Measurements from ENCODE around the gene POC1A.

The POC1A gene

DNA sequence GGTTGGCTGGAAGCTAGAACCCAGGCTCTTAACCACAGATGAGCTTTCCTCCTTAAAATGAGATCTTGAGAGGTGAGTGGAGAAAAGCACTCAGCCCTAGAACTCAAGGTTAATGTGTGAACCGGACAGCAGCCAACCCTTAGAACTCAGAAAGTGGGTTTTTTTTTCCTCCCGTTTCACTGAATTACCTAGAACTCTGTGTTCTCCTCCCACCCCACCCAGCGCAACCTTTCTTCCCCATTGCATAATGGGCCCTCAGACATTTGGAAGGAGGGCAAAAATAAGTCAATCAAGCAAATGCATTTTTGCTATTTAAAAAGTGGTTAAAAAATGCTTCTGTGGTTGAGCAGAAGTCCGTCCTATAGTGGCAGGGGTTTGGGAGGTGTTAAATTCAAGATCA is 36.7 kb downstream of the POC1A start:
- H3K4me3 ChIP-seq (ENCODE audit: low read depth, low read length): no peak overlapping the region
- no peak overlapping the region for H3K27ac ChIP-seq (ENCODE audit: low read depth, low read length)
- H3K36me3 ChIP-seq (ENCODE audit: control insufficient read depth, insufficient read depth, low read length): peaks cover 73% of the 10 kb centered on the region
- no peaks in the 10 kb centered on the region for H3K27me3 ChIP-seq (ENCODE audit: control insufficient read depth, insufficient read depth, low read length)
- H3K9me3 ChIP-seq (ENCODE audit: control insufficient read depth, insufficient read depth, low read length): no peaks in the 10 kb centered on the region
- H3K9ac ChIP-seq (ENCODE audit: low read depth, low read length): no peak overlapping the region
- H3K4me1 ChIP-seq (ENCODE audit: control insufficient read depth, insufficient read depth, low read length): no peaks in the 10 kb centered on the region

DNA sequence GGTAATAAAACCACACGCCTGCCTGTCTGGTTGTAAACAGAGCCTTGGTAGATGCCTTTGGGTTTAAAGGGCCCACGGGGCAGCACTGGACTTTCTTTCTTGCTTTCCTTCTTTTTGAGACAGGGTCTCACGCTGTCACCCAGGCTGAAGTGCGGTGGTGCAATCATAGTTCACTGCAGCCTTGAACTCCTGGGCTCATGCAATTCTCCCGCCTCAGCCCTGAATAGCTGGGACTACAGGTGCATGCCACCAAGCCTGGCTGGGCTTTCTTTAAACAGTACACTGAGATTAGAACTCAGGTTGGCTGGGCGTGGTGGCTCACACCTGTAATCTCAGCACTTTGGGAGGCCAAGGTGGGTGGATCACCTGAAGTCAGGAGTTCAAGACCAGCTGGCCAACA is 42.2 kb downstream of the POC1A start:
- no peaks in the 10 kb centered on the region for H3K9me3 ChIP-seq (ENCODE audit: control insufficient read depth, insufficient read depth, low read length)
- no peak overlapping the region for H3K27ac ChIP-seq (ENCODE audit: low read depth, low read length)
- no peaks in the 10 kb centered on the region for H3K27me3 ChIP-seq (ENCODE audit: control insufficient read depth, insufficient read depth, low read length)
- H3K36me3 ChIP-seq (ENCODE audit: control insufficient read depth, insufficient read depth, low read length): peaks cover 55% of the 10 kb centered on the region
- H3K4me3 ChIP-seq (ENCODE audit: low read depth, low read length): no peak overlapping the region
- no peak overlapping the region for H3K9ac ChIP-seq (ENCODE audit: low read depth, low read length)
- H3K4me1 ChIP-seq (ENCODE audit: control insufficient read depth, insufficient read depth, low read length): no peaks in the 10 kb centered on the region

DNA sequence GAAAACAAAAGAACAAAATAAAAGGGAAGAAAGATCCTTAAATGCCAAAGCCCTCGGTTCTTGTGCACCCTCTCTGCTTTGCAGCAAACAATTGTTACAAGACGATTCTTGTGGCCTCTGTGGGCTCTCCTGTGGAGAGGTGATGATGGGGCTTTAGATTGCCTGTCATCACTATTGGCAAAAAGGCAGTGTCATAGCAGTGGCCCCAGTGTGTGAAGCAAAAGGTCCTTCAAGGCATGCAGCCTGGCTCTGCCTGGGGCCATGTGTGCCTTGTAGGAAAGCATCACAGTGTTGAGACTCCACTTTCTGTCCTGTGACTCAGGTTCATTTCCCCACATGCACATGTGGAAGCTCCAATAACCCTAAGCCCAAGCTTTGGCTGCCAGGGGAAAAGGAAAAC is 43.7 kb downstream of the POC1A start:
- H3K27me3 ChIP-seq (ENCODE audit: control insufficient read depth, insufficient read depth, low read length): no peaks in the 10 kb centered on the region
- no peaks in the 10 kb centered on the region for H3K4me1 ChIP-seq (ENCODE audit: control insufficient read depth, insufficient read depth, low read length)
- H3K27ac ChIP-seq (ENCODE audit: low read depth, low read length): no peak overlapping the region
- no peak overlapping the region for H3K9ac ChIP-seq (ENCODE audit: low read depth, low read length)
- H3K36me3 ChIP-seq (ENCODE audit: control insufficient read depth, insufficient read depth, low read length): peaks cover 51% of the 10 kb centered on the region
- H3K4me3 ChIP-seq (ENCODE audit: low read depth, low read length): no peak overlapping the region
- H3K9me3 ChIP-seq (ENCODE audit: control insufficient read depth, insufficient read depth, low read length): no peaks in the 10 kb centered on the region

DNA sequence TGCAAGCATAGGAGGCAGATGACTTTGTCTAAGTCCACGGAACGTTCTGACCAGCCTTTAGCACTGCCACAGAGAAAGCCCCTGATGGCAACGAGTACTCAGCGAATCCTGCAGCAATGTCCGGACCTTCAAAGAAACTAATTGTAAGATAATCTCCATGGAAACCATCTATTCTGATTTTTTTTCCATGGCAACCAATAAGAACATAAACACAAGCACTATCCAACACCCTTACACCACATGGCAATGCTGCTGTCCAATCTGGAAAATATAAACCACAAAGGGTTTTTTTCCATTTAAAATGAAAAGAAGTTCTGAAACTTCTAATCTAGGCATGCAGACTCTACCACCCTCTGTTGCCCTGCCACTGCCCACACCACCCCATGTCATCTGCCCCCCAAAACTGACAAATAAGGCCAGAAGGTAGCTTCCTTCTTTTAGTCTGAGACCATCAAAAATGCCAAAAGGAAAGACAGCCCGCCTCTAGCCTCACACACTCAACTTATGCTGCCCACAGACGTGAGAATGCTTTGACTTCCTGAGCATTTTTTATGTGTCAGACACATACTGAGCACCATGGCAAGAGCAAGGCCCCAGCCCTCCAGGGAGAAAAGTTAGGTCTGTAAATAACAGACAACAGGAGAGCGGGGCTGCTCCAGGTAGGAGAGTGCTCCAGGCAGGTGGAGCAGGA is 44.5 kb downstream of the POC1A start:
- Histone ChIP-seq H3K9ac (ENCODE audit: low read depth, low read length) (no peak overlapping the region), H3K27ac (ENCODE audit: low read depth, low read length) (no peak overlapping the region), H3K4me1 (ENCODE audit: control insufficient read depth, insufficient read depth, low read length) (no peaks in the 10 kb centered on the region)

DNA sequence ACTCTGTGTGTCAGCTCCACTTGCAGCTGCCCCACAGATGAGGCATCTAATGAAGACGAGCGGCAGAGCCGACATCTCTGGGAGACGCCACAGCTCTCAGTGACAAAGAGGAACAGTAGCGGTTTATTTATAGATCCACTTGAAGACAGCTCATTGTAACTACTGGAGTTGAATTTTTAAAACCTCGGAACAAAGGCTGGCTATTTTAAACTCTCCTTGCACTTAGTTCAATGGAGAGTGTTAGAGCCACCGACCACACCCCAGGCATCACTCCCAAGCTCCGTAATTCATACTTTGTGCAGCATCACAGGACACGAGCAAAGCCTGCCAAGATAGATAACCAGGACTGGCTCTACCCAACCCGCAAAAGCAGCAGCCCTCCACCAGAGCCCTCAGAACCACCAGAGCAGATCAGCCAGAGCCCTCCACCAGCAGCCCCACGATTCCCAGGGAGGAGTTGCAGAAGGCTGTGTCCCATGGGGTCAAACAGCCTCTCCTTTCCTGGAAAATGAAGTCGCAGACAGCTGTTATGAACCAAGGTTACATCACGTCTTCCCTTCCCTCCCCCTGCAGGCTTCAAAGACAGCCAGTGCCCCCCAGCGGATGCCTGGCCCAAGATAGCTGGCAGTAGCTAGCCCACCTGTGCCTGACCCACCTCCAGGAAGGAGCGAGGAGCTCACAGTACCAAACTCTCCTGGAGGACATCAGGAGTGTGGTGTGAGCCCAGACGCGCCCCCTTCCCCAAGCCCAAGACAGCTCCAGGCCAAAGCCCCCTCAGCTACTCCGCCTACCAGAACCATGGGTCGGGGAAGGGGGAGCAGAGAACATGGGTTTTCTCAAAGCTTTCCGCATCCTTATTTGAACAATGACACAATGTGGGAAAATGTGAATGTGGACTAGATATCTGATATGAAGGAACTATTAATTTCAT is 45.7 kb downstream of the POC1A start:
- Histone ChIP-seq H3K27ac (ENCODE audit: low read depth, low read length) (no peak overlapping the region), H3K36me3 (ENCODE audit: control insufficient read depth, insufficient read depth, low read length) (peaks cover 35% of the 10 kb centered on the region)

More for the DNA sequence above, 44.5 kb downstream of the POC1A start:
- Histone ChIP-seq H3K27me3 (ENCODE audit: control insufficient read depth, insufficient read depth, low read length) (no peaks in the 10 kb centered on the region), H3K36me3 (ENCODE audit: control insufficient read depth, insufficient read depth, low read length) (peaks cover 45% of the 10 kb centered on the region), H3K9me3 (ENCODE audit: control insufficient read depth, insufficient read depth, low read length) (no peaks in the 10 kb centered on the region), H3K4me3 (ENCODE audit: low read depth, low read length) (no peak overlapping the region)

DNA sequence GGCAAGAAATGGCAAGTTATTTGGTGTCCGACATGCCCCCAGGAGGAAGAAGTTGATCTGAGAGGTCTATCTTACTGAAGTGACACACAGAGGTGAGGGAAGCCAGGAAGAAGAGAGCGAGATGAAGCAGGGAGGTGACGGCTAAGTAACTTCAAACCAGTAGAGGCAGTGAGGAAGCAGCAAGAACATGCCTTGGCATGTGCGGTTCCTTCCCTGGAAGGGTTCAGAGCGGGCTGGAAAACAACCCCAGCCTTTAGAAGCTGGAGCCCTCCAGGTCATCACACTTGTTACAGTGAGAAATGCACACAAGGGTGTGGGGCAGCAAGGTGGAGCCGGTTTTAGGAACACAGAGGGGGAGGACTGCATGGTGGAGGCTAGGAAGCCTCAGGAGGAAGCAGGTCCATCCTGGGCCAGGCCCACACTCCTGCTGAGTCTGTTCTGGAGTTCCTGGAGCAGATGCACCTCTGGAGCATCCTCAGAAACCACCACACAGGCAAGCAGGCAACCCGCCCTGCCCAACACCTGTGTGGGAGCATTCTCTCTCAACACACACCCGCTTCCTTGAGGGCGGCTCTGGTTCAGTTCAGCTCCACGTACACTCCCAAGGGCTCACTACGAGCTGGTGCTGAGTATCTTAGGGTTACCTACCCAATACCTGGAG is 47.1 kb downstream of the POC1A start:
- H3K27me3 ChIP-seq (ENCODE audit: control insufficient read depth, insufficient read depth, low read length): no peaks in the 10 kb centered on the region
- no peaks in the 10 kb centered on the region for H3K9me3 ChIP-seq (ENCODE audit: control insufficient read depth, insufficient read depth, low read length)
- no peaks in the 10 kb centered on the region for H3K4me1 ChIP-seq (ENCODE audit: control insufficient read depth, insufficient read depth, low read length)
- H3K9ac ChIP-seq (ENCODE audit: low read depth, low read length): no peak overlapping the region
- H3K4me3 ChIP-seq (ENCODE audit: low read depth, low read length): no peak overlapping the region
- H3K27ac ChIP-seq (ENCODE audit: low read depth, low read length): no peak overlapping the region
- H3K36me3 ChIP-seq (ENCODE audit: control insufficient read depth, insufficient read depth, low read length): peaks cover 26% of the 10 kb centered on the region

More for the DNA sequence above, 45.7 kb downstream of the POC1A start:
- Histone ChIP-seq H3K9ac (ENCODE audit: low read depth, low read length) (no peak overlapping the region), H3K4me3 (ENCODE audit: low read depth, low read length) (no peak overlapping the region), H3K27me3 (ENCODE audit: control insufficient read depth, insufficient read depth, low read length) (no peaks in the 10 kb centered on the region), H3K9me3 (ENCODE audit: control insufficient read depth, insufficient read depth, low read length) (no peaks in the 10 kb centered on the region), H3K4me1 (ENCODE audit: control insufficient read depth, insufficient read depth, low read length) (no peaks in the 10 kb centered on the region)

DNA sequence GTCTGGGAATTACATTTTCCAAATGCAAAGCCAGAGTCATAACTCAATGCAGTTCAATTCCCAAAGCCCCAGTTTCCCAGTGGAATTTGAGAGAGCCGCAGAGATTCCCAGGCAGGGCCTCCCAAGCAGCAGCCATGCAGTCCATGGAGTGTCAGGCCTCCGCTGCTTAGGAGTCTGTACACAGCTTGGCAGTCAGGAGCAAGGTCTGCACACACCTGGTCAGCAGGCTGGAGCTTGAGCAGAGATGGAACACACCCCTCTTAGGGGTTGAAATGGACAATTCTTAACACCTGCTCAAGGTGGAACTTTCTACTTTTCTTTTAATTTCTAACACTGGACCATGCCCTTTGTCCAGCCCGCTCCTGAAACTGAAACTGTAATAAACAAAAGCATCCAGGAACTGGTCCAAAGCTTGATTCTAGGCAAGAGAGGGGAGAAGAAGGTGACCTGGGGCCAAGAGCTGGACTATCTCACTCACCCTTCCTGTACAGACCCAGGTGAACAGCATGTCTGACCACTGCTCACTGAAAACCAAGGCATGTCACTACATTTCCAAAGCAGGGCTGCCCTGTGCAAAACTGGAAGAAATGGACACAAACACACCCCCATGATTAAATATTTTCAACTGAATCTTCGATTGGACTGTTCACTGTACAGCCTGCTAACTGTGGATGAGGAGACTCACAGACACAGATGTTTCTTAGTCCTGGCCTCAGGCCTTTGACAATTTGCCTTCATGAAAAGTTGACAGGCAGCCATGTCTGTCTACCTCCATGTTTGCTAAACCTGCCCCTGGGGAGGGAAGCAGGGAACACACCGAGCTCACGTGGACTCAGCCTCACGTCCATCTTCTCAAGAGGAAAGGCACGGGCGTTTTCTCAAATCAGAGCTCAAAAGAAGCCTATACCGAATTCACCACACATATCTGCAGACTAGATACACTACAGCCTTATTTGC is 49.3 kb downstream of the POC1A start:
- no peaks in the 10 kb centered on the region for H3K4me1 ChIP-seq (ENCODE audit: control insufficient read depth, insufficient read depth, low read length)

DNA sequence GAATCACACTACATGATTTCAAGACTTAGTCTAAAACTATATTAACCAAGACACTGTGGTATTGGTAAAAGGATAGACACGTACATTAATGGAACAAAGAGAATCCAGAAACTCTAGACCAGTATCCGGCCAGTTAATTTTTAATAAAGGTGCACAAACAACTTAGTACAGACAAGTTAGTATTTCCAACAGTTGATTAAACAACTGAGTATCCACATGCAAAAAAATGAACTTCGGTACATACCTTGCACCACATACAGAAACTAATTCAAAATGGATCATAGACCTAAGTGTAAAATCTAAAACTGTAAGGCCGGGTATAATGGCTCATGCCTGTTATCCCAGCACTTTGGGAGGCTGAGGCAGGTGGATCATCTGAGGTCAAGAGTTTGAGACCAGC is 51.3 kb downstream of the POC1A start:
- H3K9ac ChIP-seq (ENCODE audit: low read depth, low read length): no peak overlapping the region
- H3K4me1 ChIP-seq (ENCODE audit: control insufficient read depth, insufficient read depth, low read length): no peaks in the 10 kb centered on the region
- H3K36me3 ChIP-seq (ENCODE audit: control insufficient read depth, insufficient read depth, low read length): peaks cover 25% of the 10 kb centered on the region
- no peak overlapping the region for H3K4me3 ChIP-seq (ENCODE audit: low read depth, low read length)
- H3K27ac ChIP-seq (ENCODE audit: low read depth, low read length): no peak overlapping the region
- H3K9me3 ChIP-seq (ENCODE audit: control insufficient read depth, insufficient read depth, low read length): no peaks in the 10 kb centered on the region
- H3K27me3 ChIP-seq (ENCODE audit: control insufficient read depth, insufficient read depth, low read length): no peaks in the 10 kb centered on the region

More for the DNA sequence above, 49.3 kb downstream of the POC1A start:
- H3K9me3 ChIP-seq (ENCODE audit: control insufficient read depth, insufficient read depth, low read length): no peaks in the 10 kb centered on the region
- no peak overlapping the region for H3K9ac ChIP-seq (ENCODE audit: low read depth, low read length)
- no peak overlapping the region for H3K4me3 ChIP-seq (ENCODE audit: low read depth, low read length)
- no peak overlapping the region for H3K27ac ChIP-seq (ENCODE audit: low read depth, low read length)
- no peaks in the 10 kb centered on the region for H3K27me3 ChIP-seq (ENCODE audit: control insufficient read depth, insufficient read depth, low read length)
- peaks cover 19% of the 10 kb centered on the region for H3K36me3 ChIP-seq (ENCODE audit: control insufficient read depth, insufficient read depth, low read length)

DNA sequence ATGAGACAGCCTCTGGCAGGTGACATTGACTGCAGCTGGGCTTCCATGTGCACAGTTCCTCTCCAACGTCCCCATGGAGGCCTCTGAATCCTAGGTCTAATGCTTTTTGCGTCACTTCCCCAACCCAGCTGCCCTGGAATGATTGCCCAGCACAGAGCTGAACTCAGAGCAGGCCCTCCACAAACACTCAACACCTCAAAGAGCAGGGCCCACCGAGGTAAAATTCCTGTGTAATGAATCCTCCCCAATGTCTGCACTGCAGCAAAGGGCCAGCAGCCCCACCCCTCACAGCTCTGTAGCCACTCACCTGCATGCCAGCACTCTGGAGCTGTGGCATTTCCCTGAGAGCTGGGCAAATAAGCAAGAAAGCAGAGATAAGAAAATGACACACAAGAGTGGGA is 55.2 kb downstream of the POC1A start:
- no peaks in the 10 kb centered on the region for H3K9me3 ChIP-seq (ENCODE audit: control insufficient read depth, insufficient read depth, low read length)
- H3K27me3 ChIP-seq (ENCODE audit: control insufficient read depth, insufficient read depth, low read length): no peaks in the 10 kb centered on the region
- no peak overlapping the region for H3K9ac ChIP-seq (ENCODE audit: low read depth, low read length)
- peaks cover 51% of the 10 kb centered on the region for H3K36me3 ChIP-seq (ENCODE audit: control insufficient read depth, insufficient read depth, low read length)
- no peak overlapping the region for H3K27ac ChIP-seq (ENCODE audit: low read depth, low read length)
- no peaks in the 10 kb centered on the region for H3K4me1 ChIP-seq (ENCODE audit: control insufficient read depth, insufficient read depth, low read length)
- H3K4me3 ChIP-seq (ENCODE audit: low read depth, low read length): no peak overlapping the region

DNA sequence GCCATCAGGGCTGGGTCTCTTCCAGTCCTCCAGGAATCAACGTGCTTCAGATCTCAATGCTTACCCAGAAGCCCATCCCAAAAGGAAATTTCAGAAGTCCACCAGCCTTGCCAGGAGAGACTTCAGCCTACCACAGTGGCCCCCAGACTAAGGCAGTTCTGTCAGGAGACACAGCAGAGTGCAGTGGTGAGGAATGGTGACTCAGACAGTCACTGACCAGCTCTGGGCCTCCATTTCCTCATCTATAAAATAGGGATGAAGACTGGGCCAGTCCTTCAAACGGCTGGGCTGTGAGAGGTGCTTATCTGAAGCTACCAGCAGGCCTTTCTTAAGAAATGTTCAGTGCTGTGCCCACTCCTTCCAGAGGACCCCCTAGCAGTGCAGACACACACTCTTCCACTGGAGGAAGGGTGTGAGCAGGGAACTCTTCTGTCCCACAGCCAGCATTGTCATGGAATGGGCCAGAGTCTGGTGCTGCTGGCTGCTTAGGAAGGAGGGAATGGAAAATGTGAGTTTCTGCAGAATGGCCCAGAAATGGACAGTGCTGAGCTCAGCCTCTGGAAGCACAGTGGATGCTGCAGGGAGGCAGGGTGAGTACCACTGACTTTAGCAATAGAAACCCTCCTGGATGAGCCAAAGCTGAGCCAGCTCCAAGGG is 56.2 kb downstream of the POC1A start:
- H3K36me3 ChIP-seq (ENCODE audit: control insufficient read depth, insufficient read depth, low read length): peaks cover 61% of the 10 kb centered on the region

More for the DNA sequence above, 56.2 kb downstream of the POC1A start:
- Histone ChIP-seq H3K9me3 (ENCODE audit: control insufficient read depth, insufficient read depth, low read length) (no peaks in the 10 kb centered on the region), H3K9ac (ENCODE audit: low read depth, low read length) (no peak overlapping the region), H3K4me1 (ENCODE audit: control insufficient read depth, insufficient read depth, low read length) (no peaks in the 10 kb centered on the region), H3K4me3 (ENCODE audit: low read depth, low read length) (no peak overlapping the region), H3K27ac (ENCODE audit: low read depth, low read length) (no peak overlapping the region), H3K27me3 (ENCODE audit: control insufficient read depth, insufficient read depth, low read length) (no peaks in the 10 kb centered on the region)
